ENCODE measurements around the gene CDCA8. TPM values are rescaled to one million over a fixed set of nuclear protein-coding genes. Genes with fewer than 3 reads are reported as not detected.

The CDCA8 gene
- total and polyA plus RNA-seq, 2 of the 4 experiments (the other 2 are of a cell fraction) = 5.9 to 25.7 TPM

- intact Hi-C loops (cut with micrococcal nuclease) = loop anchor here (5.0 kb wide), 3 partner anchors 209 to 1104 kb away; partner anchors contain the start of gene ZC3H12A
- no peaks in the 10 kb centered on the region for H3K9me1 ChIP-seq (ENCODE audit: insufficient read depth, low read length)
- H4K91ac ChIP-seq (ENCODE audit: insufficient read depth, low read depth, low read length) = no peak overlapping the region
- 86% methylated on average over 1 of the region's 3 CpGs; no CpG with 5 or more reads in 1 of the 2 experiments for WGBS, 2 experiments (ENCODE audit: extremely low coverage in 2 of 2, insufficient read length in 1 of 2)
- H3K4me2 ChIP-seq (ENCODE audit: low read depth, low read length) = no peak overlapping the region
- H3K23ac ChIP-seq (ENCODE audit: low read depth, low read length) = no peak overlapping the region
- no peak overlapping the region for H3K27ac ChIP-seq (ENCODE audit: insufficient read depth, low read length)
- H2AK5ac ChIP-seq (ENCODE audit: low read depth, low read length) = no peak overlapping the region
- H3K4me3 ChIP-seq (ENCODE audit: insufficient read depth, low read depth, low read length) = no peak overlapping the region
- TF ChIP-seq RCOR1 (IDR thresholded peaks at IDR 0.05; ENCODE audit: insufficient replicate concordance, low read length) (no peak), CEBPB (IDR thresholded peaks at IDR 0.05; ENCODE audit: low read depth, low read length) (no peak), BHLHE40 (IDR thresholded peaks at IDR 0.05; ENCODE audit: low read depth, low read length) (no peak), RAD21 (IDR thresholded peaks at IDR 0.05; ENCODE audit: low read length) (no peak), SMC3 (IDR thresholded peaks at IDR 0.05; ENCODE audit: low read depth, low read length) (no peak), MXI1 (IDR thresholded peaks at IDR 0.05; ENCODE audit: borderline replicate concordance, low read depth, low read length) (no peak), MAFK (IDR thresholded peaks at IDR 0.05; ENCODE audit: low read depth, low read length) (no peak), POLR2A (IDR thresholded peaks at IDR 0.05; ENCODE audit: low read depth, low read length) (no peak), MAZ (IDR thresholded peaks at IDR 0.05; ENCODE audit: borderline replicate concordance, low read depth, low read length) (no peak), CHD1 (IDR thresholded peaks at IDR 0.05; ENCODE audit: low read depth, low read length) (no peak), FOS (IDR thresholded peaks at IDR 0.05; ENCODE audit: low read depth, low read length) (no peak), RFX5 (IDR thresholded peaks at IDR 0.05; ENCODE audit: low read depth, low read length) (no peak), NFE2L2 (IDR thresholded peaks at IDR 0.05; ENCODE audit: low read depth, low read length) (no peak)
- TF ChIP-seq, protein P1, sequence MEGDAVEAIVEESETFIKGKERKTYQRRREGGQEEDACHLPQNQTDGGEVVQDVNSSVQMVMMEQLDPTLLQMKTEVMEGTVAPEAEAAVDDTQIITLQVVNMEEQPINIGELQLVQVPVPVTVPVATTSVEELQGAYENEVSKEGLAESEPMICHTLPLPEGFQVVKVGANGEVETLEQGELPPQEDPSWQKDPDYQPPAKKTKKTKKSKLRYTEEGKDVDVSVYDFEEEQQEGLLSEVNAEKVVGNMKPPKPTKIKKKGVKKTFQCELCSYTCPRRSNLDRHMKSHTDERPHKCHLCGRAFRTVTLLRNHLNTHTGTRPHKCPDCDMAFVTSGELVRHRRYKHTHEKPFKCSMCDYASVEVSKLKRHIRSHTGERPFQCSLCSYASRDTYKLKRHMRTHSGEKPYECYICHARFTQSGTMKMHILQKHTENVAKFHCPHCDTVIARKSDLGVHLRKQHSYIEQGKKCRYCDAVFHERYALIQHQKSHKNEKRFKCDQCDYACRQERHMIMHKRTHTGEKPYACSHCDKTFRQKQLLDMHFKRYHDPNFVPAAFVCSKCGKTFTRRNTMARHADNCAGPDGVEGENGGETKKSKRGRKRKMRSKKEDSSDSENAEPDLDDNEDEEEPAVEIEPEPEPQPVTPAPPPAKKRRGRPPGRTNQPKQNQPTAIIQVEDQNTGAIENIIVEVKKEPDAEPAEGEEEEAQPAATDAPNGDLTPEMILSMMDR (conservative IDR thresholded peaks at IDR 0.05; ENCODE audit: low read depth, low read length) = no peak
- TF ChIP-seq, protein P2, sequence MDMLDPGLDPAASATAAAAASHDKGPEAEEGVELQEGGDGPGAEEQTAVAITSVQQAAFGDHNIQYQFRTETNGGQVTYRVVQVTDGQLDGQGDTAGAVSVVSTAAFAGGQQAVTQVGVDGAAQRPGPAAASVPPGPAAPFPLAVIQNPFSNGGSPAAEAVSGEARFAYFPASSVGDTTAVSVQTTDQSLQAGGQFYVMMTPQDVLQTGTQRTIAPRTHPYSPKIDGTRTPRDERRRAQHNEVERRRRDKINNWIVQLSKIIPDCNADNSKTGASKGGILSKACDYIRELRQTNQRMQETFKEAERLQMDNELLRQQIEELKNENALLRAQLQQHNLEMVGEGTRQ (IDR thresholded peaks at IDR 0.05; ENCODE audit: low read depth, low read length) = no peak
- TF ChIP-seq, protein P3, sequence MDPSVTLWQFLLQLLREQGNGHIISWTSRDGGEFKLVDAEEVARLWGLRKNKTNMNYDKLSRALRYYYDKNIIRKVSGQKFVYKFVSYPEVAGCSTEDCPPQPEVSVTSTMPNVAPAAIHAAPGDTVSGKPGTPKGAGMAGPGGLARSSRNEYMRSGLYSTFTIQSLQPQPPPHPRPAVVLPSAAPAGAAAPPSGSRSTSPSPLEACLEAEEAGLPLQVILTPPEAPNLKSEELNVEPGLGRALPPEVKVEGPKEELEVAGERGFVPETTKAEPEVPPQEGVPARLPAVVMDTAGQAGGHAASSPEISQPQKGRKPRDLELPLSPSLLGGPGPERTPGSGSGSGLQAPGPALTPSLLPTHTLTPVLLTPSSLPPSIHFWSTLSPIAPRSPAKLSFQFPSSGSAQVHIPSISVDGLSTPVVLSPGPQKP (IDR thresholded peaks at IDR 0.05; ENCODE audit: borderline replicate concordance, low read depth, low read length) = no peak
- dilution Hi-C loops (cut with HindIII; ENCODE audit: low sequenced_read_pairs, unreplicated experiment) = no loop called here
- no peak overlapping the region for H2BK5ac ChIP-seq (ENCODE audit: low read depth, low read length, poor library complexity, severe bottlenecking)
- ChIA-PET POLR2A (ENCODE audit: unreplicated experiment) (no interaction called here), CTCF (interaction anchor here (1.8 to 2.5 kb wide), 2 partner anchors 10 to 78 kb away, joined by 7 to 27 read pairs; a partner anchor contains a TSS)
- H3K14ac ChIP-seq (replicated peaks; ENCODE audit: low read depth, low read length) = no peak overlapping the region
- H4K5ac ChIP-seq (ENCODE audit: low read depth, low read length) = no peak overlapping the region
- H2BK120ac ChIP-seq (ENCODE audit: low read depth, low read length) = no peak overlapping the region
- BruUV-seq (replicated peaks) = no TSS peak
- DNase-seq (no peak), ATAC-seq (ENCODE audit: low read depth) (no peak)
- H2BK15ac ChIP-seq (ENCODE audit: low read depth, low read length) = no peak overlapping the region
- no peak overlapping the region for H2BK20ac ChIP-seq (ENCODE audit: low read depth, low read length)
- no peak overlapping the region for H3K18ac ChIP-seq (ENCODE audit: low read depth, low read length)
- no peaks in the 10 kb centered on the region for H3K79me1 ChIP-seq (ENCODE audit: low read depth in 1 of 2, low read length in 2 of 2)
- H3K9me3 ChIP-seq (ENCODE audit: control insufficient read depth, insufficient read depth, low read length) = no peaks in the 10 kb centered on the region
- no peak overlapping the region for H2AFZ ChIP-seq (replicated peaks; ENCODE audit: low read length, poor library complexity)
- 0 out of 2 replicates have a peak, but pooled peaks cover 1% of the 10 kb centered on the region for H3K4me1 ChIP-seq (ENCODE audit: control insufficient read depth, insufficient read depth, low read length)
- in situ Hi-C loops (cut with MboI; ENCODE audit: low sequenced_read_pairs) = loop anchor here (10.0 kb wide), 1 partner anchor 226 kb away; no protein-coding TSS in a partner anchor
- H3K4ac ChIP-seq (ENCODE audit: low read depth, low read length) = no peak overlapping the region
- no peaks in the 10 kb centered on the region for H4K20me1 ChIP-seq (ENCODE audit: insufficient read depth, low read length)
- H2AK9ac ChIP-seq (replicated peaks; ENCODE audit: low read depth, low read length, poor library complexity) = no peak overlapping the region
- no peak overlapping the region for H4K8ac ChIP-seq (ENCODE audit: low read depth in 2 of 2, low read length in 2 of 2)
- no peak overlapping the region for H3K9ac ChIP-seq (ENCODE audit: low read depth, low read length)
- H3K56ac ChIP-seq (ENCODE audit: extremely low read depth, insufficient read depth, low read length) = no peak overlapping the region
- H3K27me3 ChIP-seq (ENCODE audit: control insufficient read depth, insufficient read depth, low read length) = peaks cover 16% of the 10 kb centered on the region
- peaks cover 23% of the 10 kb centered on the region for H3K36me3 ChIP-seq (ENCODE audit: control insufficient read depth, insufficient read depth, low read length)
Observed at GRCh38 chr1:37680933-37681332, 11.4 kb upstream of the CDCA8 start.

Data from IMR-90 (cell line).